H1 (cell line): ENCODE measurements around the gene SPDEF. TPM values are rescaled to one million over a fixed set of nuclear protein-coding genes. Genes with fewer than 3 reads are reported as not detected.

ENCODE experiments used
- CTCF ChIA-PET: fragments of 300-600 bp; sonication (Branson Sonifier 250); formaldehyde crosslinking; loops from one replicate; lab custom pipeline; 2021; ENCODE audit not compliant: partially characterized antibody; lab: Charles Lee
- POLR2A ChIA-PET: fragments of 300-600 bp; sonication (Branson Sonifier 250); formaldehyde crosslinking; loops from one replicate; lab custom pipeline; 2021; ENCODE audit warnings: inconsistent platforms; ENCODE audit not compliant: partially characterized antibody; lab: Charles Lee
- DNase-seq, 2 experiments: peaks; one replicate each; pipeline versions ENCODE4 v3.0.0 to v3.0.0-alpha.2; 2010 to 2022; ENCODE audit warnings: low spot score in 2 of 2, low read depth in 1 of 2, mixed read lengths in 1 of 2
- FAIRE-seq: peaks from 2 replicates; lab custom pipeline; 2011; peaks lifted over from hg19 to GRCh38; lab: Jason Lieb, UNC
- H2AFZ ChIP-seq: 2 replicates; pipeline ENCODE4 v1.8.1; 2012; ENCODE audit warnings: low read length, inconsistent platforms
- H2AK5ac ChIP-seq: 2 replicates; pipeline ENCODE4 v1.6.1; 2013; ENCODE audit warnings: low read depth, low read length
- H2BK120ac ChIP-seq: replicated peaks from 2 replicates; pipeline ENCODE3; 2013; ENCODE audit warnings: low read depth, low read length, inconsistent platforms
- H2BK12ac ChIP-seq: 2 replicates; pipeline ENCODE4 v1.6.1; 2013; ENCODE audit warnings: low read depth, low read length
- H2BK15ac ChIP-seq: 2 replicates; pipeline ENCODE4 v1.6.1; 2013; ENCODE audit warnings: low read length
- H2BK20ac ChIP-seq: 2 replicates; pipeline ENCODE4 v1.6.1; 2013; ENCODE audit warnings: low read length
- H2BK5ac ChIP-seq: 2 replicates; pipeline ENCODE4 v1.6.1; 2013; ENCODE audit warnings: low read depth, low read length
- H3K14ac ChIP-seq: 2 replicates; pipeline ENCODE4 v1.6.1; 2013; ENCODE audit warnings: inconsistent platforms; ENCODE audit not compliant: insufficient read length
- H3K18ac ChIP-seq: 2 replicates; pipeline ENCODE4 v1.6.1; 2013; ENCODE audit warnings: low read length; ENCODE audit errors: extremely low read depth
- H3K23ac ChIP-seq: 2 replicates; pipeline ENCODE4 v1.6.1; 2013; ENCODE audit warnings: inconsistent platforms; ENCODE audit not compliant: insufficient read length
- H3K23me2 ChIP-seq: 2 replicates; pipeline ENCODE4 v1.6.1; 2013; ENCODE audit warnings: low read depth, low read length
- H3K27ac ChIP-seq: 2 replicates; pipeline ENCODE4 v1.6.1; 2011; ENCODE audit warnings: low read depth, low read length, inconsistent platforms
- H3K27me3 ChIP-seq, 4 experiments: replicated peaks in 1 of 4; 1 replicate in 1 of 4; 2 replicates in 3 of 4; pipeline versions ENCODE4 v1.6.1 to v1.8.1; 2011 to 2013; ENCODE audit warnings: low read length in 3 of 4, mild to moderate bottlenecking in 3 of 4, inconsistent platforms in 2 of 4, mixed read lengths in 2 of 4, moderate library complexity in 1 of 4; ENCODE audit not compliant: control insufficient read depth in 3 of 4, insufficient read depth in 3 of 4; ENCODE audit errors: extremely low read depth in 1 of 4
- H3K36me3 ChIP-seq, 4 experiments: 2 replicates each; pipeline versions ENCODE4 v1.6.1 to v1.8.1; 2011 to 2013; ENCODE audit warnings: mild to moderate bottlenecking in 4 of 4, low read length in 3 of 4, moderate library complexity in 2 of 4, control low read depth in 1 of 4, inconsistent platforms in 1 of 4; ENCODE audit not compliant: insufficient read depth in 4 of 4, control insufficient read depth in 2 of 4
- H3K4ac ChIP-seq: replicated peaks from 2 replicates; pipeline ENCODE3; 2013; ENCODE audit warnings: low read length, low read depth, mixed read lengths, inconsistent platforms; ENCODE audit not compliant: insufficient read length
- H3K4me1 ChIP-seq, 4 experiments: replicated peaks in 1 of 4; 1 replicate in 1 of 4; 2 replicates in 3 of 4; pipeline versions ENCODE4 v1.6.1 to v1.8.1; 2011 to 2013; ENCODE audit warnings: low read length in 3 of 4, inconsistent platforms in 2 of 4, mixed read lengths in 1 of 4; ENCODE audit not compliant: insufficient read depth in 4 of 4, control insufficient read depth in 3 of 4
- H3K4me2 ChIP-seq, 2 experiments: 2 replicates each; pipeline versions ENCODE4 v1.6.1 to v1.8.1; 2011 to 2013; ENCODE audit warnings: low read depth in 2 of 2, low read length in 2 of 2, control low read depth in 1 of 2, inconsistent platforms in 1 of 2, mild to moderate bottlenecking in 1 of 2; ENCODE audit not compliant: insufficient read depth in 1 of 2
- H3K4me3 ChIP-seq, 4 experiments: fragments of 200-600, 300-600 bp in 1 of 4; sonication (generic), shearing (Covaris generic), sonication (Bioruptor Twin) in 1 of 4; 2 replicates each; pipeline versions ENCODE4 v1.5.1 to v1.8.1; 2011 to 2016; ENCODE audit warnings: low read length in 4 of 4, low read depth in 3 of 4, control low read depth in 2 of 4, inconsistent platforms in 2 of 4, mild to moderate bottlenecking in 2 of 4, mixed read lengths in 1 of 4, moderate library complexity in 1 of 4; ENCODE audit not compliant: insufficient read depth in 2 of 4; ENCODE audit errors: extremely low read depth in 1 of 4
- H3K56ac ChIP-seq: replicated peaks from 2 replicates; pipeline ENCODE3; 2013; ENCODE audit warnings: low read depth, mild to moderate bottlenecking, mixed read lengths, low read length, inconsistent platforms; ENCODE audit not compliant: insufficient read length
- H3K79me1 ChIP-seq: 2 replicates; pipeline ENCODE4 v1.6.1; 2013; ENCODE audit warnings: low read depth, low read length, control low read depth
- H3K79me2 ChIP-seq, 2 experiments: 2 replicates each; pipeline versions ENCODE4 v1.6.1 to v1.8.1; 2012 to 2013; ENCODE audit warnings: low read length in 2 of 2, mild to moderate bottlenecking in 2 of 2, inconsistent platforms in 1 of 2; ENCODE audit not compliant: insufficient read depth in 2 of 2, control insufficient read depth in 1 of 2
- H3K9ac ChIP-seq, 4 experiments: replicated peaks in 1 of 4; 1 replicate in 1 of 4; 2 replicates in 3 of 4; pipeline versions ENCODE4 v1.6.1 to v1.8.1; 2011 to 2013; ENCODE audit warnings: low read depth in 3 of 4, low read length in 3 of 4, control low read depth in 2 of 4, mild to moderate bottlenecking in 2 of 4, moderate library complexity in 2 of 4, inconsistent platforms in 1 of 4; ENCODE audit errors: extremely low read depth in 1 of 4
- H3K9me3 ChIP-seq, 2 experiments: 2 replicates each; pipeline versions ENCODE4 v1.6.1 to v1.8.1; 2012 to 2013; ENCODE audit warnings: mild to moderate bottlenecking in 2 of 2, moderate library complexity in 2 of 2, control low read depth in 1 of 2, inconsistent platforms in 1 of 2, low read depth in 1 of 2, low read length in 1 of 2, mixed read lengths in 1 of 2; ENCODE audit not compliant: insufficient read depth in 2 of 2
- H4K20me1 ChIP-seq, 2 experiments: replicated peaks in 1 of 2; 2 replicates each; pipeline versions ENCODE3 to v1.8.1; 2011 to 2013; ENCODE audit warnings: inconsistent platforms in 2 of 2, low read length in 2 of 2, mild to moderate bottlenecking in 1 of 2; ENCODE audit not compliant: insufficient read depth in 2 of 2, control insufficient read depth in 1 of 2
- H4K5ac ChIP-seq: 2 replicates; pipeline ENCODE4 v1.6.1; 2013; ENCODE audit warnings: low read length, low read depth, mixed read lengths, inconsistent platforms; ENCODE audit not compliant: insufficient read length
- H4K8ac ChIP-seq: 2 replicates; pipeline ENCODE4 v1.8.0; 2013; ENCODE audit warnings: mild to moderate bottlenecking, moderate library complexity, low read length, inconsistent platforms; ENCODE audit not compliant: insufficient read depth; ENCODE audit errors: extremely low read depth
- H4K91ac ChIP-seq: replicated peaks from 2 replicates; pipeline ENCODE3; 2013; ENCODE audit warnings: low read length, mixed read lengths, inconsistent platforms; ENCODE audit not compliant: insufficient read length
- CHD1 ChIP-seq: IDR thresholded peaks from 2 replicates; pipeline ENCODE4 v1.6.1; 2012; ENCODE audit warnings: low read depth, low read length, improper control_type of control experiment
- WGBS, 2 experiments: shearing (Covaris generic) in 1 of 2; methylation state at CpG; one replicate each; pipeline versions ENCODE4 v1.1.6 to v1.1.7; 2013 to 2015; ENCODE audit warnings: low lambda C conversion rate in 2 of 2, mixed read lengths in 2 of 2, inconsistent platforms in 1 of 2, low coverage in 1 of 2, missing lambda C conversion rate in 1 of 2; ENCODE audit not compliant: insufficient replicate concordance in 2 of 2, insufficient coverage in 1 of 2, insufficient read length in 1 of 2; ENCODE audit errors: extremely low coverage in 1 of 2, missing lambda C conversion rate in 1 of 2; 5-methylcytosine and 5-hydroxymethylcytosine counted together
- polyA plus RNA-seq, 7 experiments: library from polyadenylated mRNA; depleted of rRNA in 3 of 7; stranded (reverse) in 5 of 7; unstranded in 2 of 7; fragments of >200 nt in 5 of 7; fragments of 200-250 nt in 2 of 7; gene quantifications; 1 replicate in 5 of 7; 2 replicates in 1 of 7; 4 replicates in 1 of 7; pipeline versions ENCODE4 v1.2.1 to v1.2.3, GENCODE V29; 2011 to 2013; ENCODE audit warnings: missing spikeins in 2 of 7, mixed read lengths in 2 of 7
- total RNA-seq: library from RNA; stranded (reverse); fragmentation: NEBNext Ultra II Directional; extraction: Animal tissue kit (Norgen Biotek cat#: 25700); gene quantifications from 2 replicates; pipeline ENCODE4 v1.2.1, GENCODE V29; 2021

Gene SPDEF
- total and polyA plus RNA-seq, 2 of the 8 experiments (the other 6 are each of a cell fraction or from before 2014, with no cell fraction given), result 0.15 to 0.30 TPM

- POLR2A ChIA-PET, result no interaction called here
- Histone ChIP-seq H2BK20ac (no peak overlapping the region), H3K23ac (no peak overlapping the region), H3K23me2 (no peaks in the 10 kb centered on the region), H4K8ac (no peak overlapping the region), H4K91ac (no peak overlapping the region), H4K5ac (no peak overlapping the region), H3K27me3 (no peaks in the 10 kb centered on the region), H3K9ac (peak overlapping the region in 1 of 4 experiments; percentile 32; a peak in 1 of 7 replicates), H2AK5ac (no peak overlapping the region), H3K4me1 (peaks cover 0 to 5% (median under 1%) of the 10 kb centered on the region in 4 experiments; a peak in 4 of 7 replicates), H4K20me1 (no peaks in the 10 kb centered on the region), H3K9me3 (peaks cover 0 to 2% of the 10 kb centered on the region in 2 experiments; a peak in 1 of 4 replicates), H3K14ac (no peak overlapping the region), H2BK15ac (no peak overlapping the region), H3K4me3 (no peak overlapping the region), H3K56ac (no peak overlapping the region), H2BK5ac (no peak overlapping the region), H3K79me2 (no peaks in the 10 kb centered on the region), H2AFZ (no peak overlapping the region), H3K4me2 (no peak overlapping the region), H2BK12ac (no peak overlapping the region), H3K27ac (no peak overlapping the region), H3K79me1 (peaks cover under 1% of the 10 kb centered on the region; the same call in 1 of the 2 replicates), H3K4ac (no peak overlapping the region), H2BK120ac (no peak overlapping the region), H3K36me3 (no peaks in the 10 kb centered on the region), H3K18ac (no peak overlapping the region)
- DNase-seq, result peak in 1 of 2 experiments; percentile 43
- 66% methylated on average over 5 of the region's 5 CpGs; no CpG with 5 or more reads in 1 of the 2 experiments for WGBS, 2 experiments
- FAIRE-seq, result no peak
- CTCF ChIA-PET, result interaction anchor here (1.1 kb wide), 1 partner anchor 17 kb away, joined by 3 read pairs; no protein-coding TSS in a partner anchor
- no peak for TF ChIP-seq CHD1
Measured at GRCh38 chr6:34506718-34507117, 49.4 kb downstream of the SPDEF start.
